Measurements from ENCODE around the gene PPEF1. TPM values are rescaled to one million over a fixed set of nuclear protein-coding genes. Genes with fewer than 3 reads are reported as not detected.
"Not testable (repeated sequence)": the region's sequence is repeated elsewhere in the genome, so short reads cannot be mapped to it uniquely, and the experiment has no call there.

The PPEF1 gene
- total RNA-seq, 1 experiment from 2014 or later, result not detected

DNA sequence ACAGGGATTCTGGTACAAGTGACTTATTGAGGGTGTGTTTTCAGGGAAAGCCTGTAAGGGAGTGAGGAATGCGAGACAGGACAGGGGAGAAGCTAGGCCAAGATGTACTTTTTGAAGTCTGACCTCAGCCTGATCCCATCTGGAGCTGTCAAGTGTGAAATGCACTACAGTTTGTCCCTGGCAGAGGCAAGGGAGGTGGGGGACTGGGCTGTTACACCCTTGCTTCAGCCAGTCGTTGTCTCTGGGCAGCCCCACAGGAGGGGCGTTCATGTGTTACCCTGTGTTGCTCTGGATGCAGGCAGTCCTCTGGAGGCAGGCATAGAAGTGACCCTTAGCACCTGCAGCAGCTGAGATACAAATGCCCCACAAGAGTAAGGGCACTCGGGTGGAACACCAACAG is 25.8 kb downstream of the PPEF1 start:
- intact Hi-C loops (cut with micrococcal nuclease), result no loop called here

DNA sequence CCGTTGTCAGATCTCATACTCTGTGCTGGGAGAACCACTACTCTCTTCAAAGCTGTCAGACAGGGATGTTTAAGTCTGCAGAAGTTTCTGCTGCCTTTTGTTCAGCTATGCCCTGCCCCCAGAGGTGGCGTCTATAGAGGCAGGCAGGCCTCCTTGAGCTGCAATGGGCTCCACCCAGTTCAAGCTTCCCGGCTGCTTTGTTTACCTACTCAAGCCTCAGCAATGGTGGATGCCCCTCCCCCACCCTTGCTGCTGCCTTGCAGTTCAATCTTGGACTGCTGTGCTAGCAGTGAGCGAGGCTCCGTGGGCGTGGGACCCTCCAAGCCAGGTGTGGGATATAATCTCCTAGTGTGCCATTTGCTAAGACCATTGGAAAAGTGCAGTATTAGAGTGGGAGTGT is 32.2 kb downstream of the PPEF1 start:
- H3K4me1 ChIP-seq (ENCODE audit: insufficient read depth, low read length); H3F3A ChIP-seq (ENCODE audit: low read length, unreplicated experiment); BruUV-seq (replicated peaks); H3K4me3 ChIP-seq (ENCODE audit: low read length); CTCF ChIA-PET; H3K27me3 ChIP-seq (ENCODE audit: low read length); H3K9me2 ChIP-seq (replicated peaks; ENCODE audit: low read length); ATAC-seq; H3K27ac ChIP-seq (ENCODE audit: low read length); H4K20me1 ChIP-seq (ENCODE audit: low read length); H3K9ac ChIP-seq (ENCODE audit: low read length); H3K4me2 ChIP-seq (ENCODE audit: low read length); DNase-seq; H3K79me2 ChIP-seq (ENCODE audit: low read length); H3K9me3 ChIP-seq (ENCODE audit: low read length); intact Hi-C loops (cut with micrococcal nuclease); POLR2A ChIA-PET (ENCODE audit: unreplicated experiment); H2AFZ ChIP-seq (ENCODE audit: low read length); H3K36me3 ChIP-seq (ENCODE audit: low read depth, low read length): not testable (repeated sequence)

More for the DNA sequence above, 25.8 kb downstream of the PPEF1 start:
- no peaks in the 10 kb centered on the region for H3K9me3 ChIP-seq (ENCODE audit: low read length)
- CTCF ChIA-PET, result no interaction called here
- no peaks in the 10 kb centered on the region for H3K79me2 ChIP-seq (ENCODE audit: low read length)
- DNase-seq (no peak), ATAC-seq (no peak)
- H3K4me2 ChIP-seq (ENCODE audit: low read length), result no peak overlapping the region
- no peaks in the 10 kb centered on the region for H4K20me1 ChIP-seq (ENCODE audit: low read length)
- H3K4me1 ChIP-seq (ENCODE audit: insufficient read depth, low read length), result no peaks in the 10 kb centered on the region
- TF ChIP-seq EZH2 (IDR thresholded peaks at IDR 0.05; ENCODE audit: low read length, unreplicated experiment), result no peak
- TF ChIP-seq, protein P1, sequence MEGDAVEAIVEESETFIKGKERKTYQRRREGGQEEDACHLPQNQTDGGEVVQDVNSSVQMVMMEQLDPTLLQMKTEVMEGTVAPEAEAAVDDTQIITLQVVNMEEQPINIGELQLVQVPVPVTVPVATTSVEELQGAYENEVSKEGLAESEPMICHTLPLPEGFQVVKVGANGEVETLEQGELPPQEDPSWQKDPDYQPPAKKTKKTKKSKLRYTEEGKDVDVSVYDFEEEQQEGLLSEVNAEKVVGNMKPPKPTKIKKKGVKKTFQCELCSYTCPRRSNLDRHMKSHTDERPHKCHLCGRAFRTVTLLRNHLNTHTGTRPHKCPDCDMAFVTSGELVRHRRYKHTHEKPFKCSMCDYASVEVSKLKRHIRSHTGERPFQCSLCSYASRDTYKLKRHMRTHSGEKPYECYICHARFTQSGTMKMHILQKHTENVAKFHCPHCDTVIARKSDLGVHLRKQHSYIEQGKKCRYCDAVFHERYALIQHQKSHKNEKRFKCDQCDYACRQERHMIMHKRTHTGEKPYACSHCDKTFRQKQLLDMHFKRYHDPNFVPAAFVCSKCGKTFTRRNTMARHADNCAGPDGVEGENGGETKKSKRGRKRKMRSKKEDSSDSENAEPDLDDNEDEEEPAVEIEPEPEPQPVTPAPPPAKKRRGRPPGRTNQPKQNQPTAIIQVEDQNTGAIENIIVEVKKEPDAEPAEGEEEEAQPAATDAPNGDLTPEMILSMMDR (conservative IDR thresholded peaks at IDR 0.05; ENCODE audit: low read depth, low read length), result no peak
- no peak for TF ChIP-seq EZH2phosphoT487 (IDR thresholded peaks at IDR 0.05; ENCODE audit: borderline replicate concordance, low read length)
- H3K9me2 ChIP-seq (replicated peaks; ENCODE audit: low read length), result no peaks in the 10 kb centered on the region
- H3K27ac ChIP-seq (ENCODE audit: low read length), result no peak overlapping the region
- H3F3A ChIP-seq (ENCODE audit: low read length, unreplicated experiment), result no peaks in the 10 kb centered on the region
- H2AFZ ChIP-seq (ENCODE audit: low read length), result no peak overlapping the region
- no TSS peak for BruUV-seq (replicated peaks)
- no peaks in the 10 kb centered on the region for H3K36me3 ChIP-seq (ENCODE audit: low read depth, low read length)
- no peak overlapping the region for H3K9ac ChIP-seq (ENCODE audit: low read length)
- POLR2A ChIA-PET (ENCODE audit: unreplicated experiment), result no interaction called here
- no peak overlapping the region for H3K4me3 ChIP-seq (ENCODE audit: low read length)
- no peaks in the 10 kb centered on the region for H3K27me3 ChIP-seq (ENCODE audit: low read length)

DNA sequence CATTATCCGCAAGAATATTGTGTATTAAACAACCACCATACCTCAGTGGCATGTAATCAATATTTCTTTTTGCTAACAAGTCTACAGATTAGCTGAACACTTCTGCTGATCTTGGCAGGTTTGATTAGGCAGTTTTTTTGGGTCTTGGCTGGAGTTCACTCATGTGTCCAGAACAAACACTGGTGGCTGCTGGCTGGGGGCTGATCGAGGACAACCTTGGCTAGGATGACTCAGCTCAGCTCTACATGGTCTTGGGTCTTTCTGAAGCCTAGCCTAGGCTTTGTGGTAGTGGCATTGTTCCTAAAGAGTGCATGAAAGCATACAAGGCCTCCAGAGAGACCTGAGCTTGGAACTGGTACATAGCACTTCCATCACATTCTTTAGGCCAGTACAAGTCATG is 41.1 kb downstream of the PPEF1 start:
- Histone ChIP-seq H3K79me2 (ENCODE audit: low read length) (no peaks in the 10 kb centered on the region), H3K4me2 (ENCODE audit: low read length) (no peak overlapping the region), H3K27ac (ENCODE audit: low read length) (no peak overlapping the region), H3K4me3 (ENCODE audit: low read length) (no peak overlapping the region), H3F3A (ENCODE audit: low read length, unreplicated experiment) (no peaks in the 10 kb centered on the region), H3K9ac (ENCODE audit: low read length) (no peak overlapping the region), H3K4me1 (ENCODE audit: insufficient read depth, low read length) (no peaks in the 10 kb centered on the region), H3K27me3 (ENCODE audit: low read length) (0 out of 2 replicates have a peak, but pooled peaks cover 3% of the 10 kb centered on the region), H4K20me1 (ENCODE audit: low read length) (no peaks in the 10 kb centered on the region), H3K9me2 (replicated peaks; ENCODE audit: low read length) (no peaks in the 10 kb centered on the region), H3K36me3 (ENCODE audit: low read depth, low read length) (no peaks in the 10 kb centered on the region), H2AFZ (ENCODE audit: low read length) (no peak overlapping the region), H3K9me3 (ENCODE audit: low read length) (no peaks in the 10 kb centered on the region)
- no peak for DNase-seq
- ChIA-PET CTCF (no interaction called here), POLR2A (ENCODE audit: unreplicated experiment) (no interaction called here)
- BruUV-seq (replicated peaks), result no TSS peak
- TF ChIP-seq EZH2phosphoT487 (IDR thresholded peaks at IDR 0.05; ENCODE audit: borderline replicate concordance, low read length), result no peak
- TF ChIP-seq EZH2 (IDR thresholded peaks at IDR 0.05; ENCODE audit: low read length, unreplicated experiment), result no peak
- TF ChIP-seq, protein P1 (conservative IDR thresholded peaks at IDR 0.05; ENCODE audit: low read depth, low read length), result no peak
- no peak for ATAC-seq
- intact Hi-C loops (cut with micrococcal nuclease), result no loop called here

Data from PC-3 (cell line).